ENCODE data around the gene EPN3. TPM values are rescaled to one million over a fixed set of nuclear protein-coding genes. Genes with fewer than 3 reads are reported as not detected.

The EPN3 gene
- polyA plus RNA-seq, 1 donor from 2014 or later, result not detected

- H3K79me2 ChIP-seq (replicated peaks; ENCODE audit: insufficient read depth, low read length), result no peaks in the 10 kb centered on the region
- no peaks in the 10 kb centered on the region for H4K20me1 ChIP-seq (ENCODE audit: insufficient read depth)
- no peaks in the 10 kb centered on the region for H3K9me2 ChIP-seq (ENCODE audit: insufficient read depth, low read length)
- H3K36me3 ChIP-seq (ENCODE audit: insufficient read depth, low read length), result no peaks in the 10 kb centered on the region
- H3K4me3 ChIP-seq (ENCODE audit: low read length), result no peak overlapping the region
- H3K27me3 ChIP-seq (ENCODE audit: insufficient read depth, low read depth, low read length), result no peaks in the 10 kb centered on the region
- no peak overlapping the region for H3K4me2 ChIP-seq (ENCODE audit: low read length)
- no peak for TF ChIP-seq RAD21 (conservative IDR thresholded peaks at IDR 0.05)
- TF ChIP-seq MXI1 (conservative IDR thresholded peaks at IDR 0.05; ENCODE audit: poor library complexity, severe bottlenecking), result no peak
- no peak for TF ChIP-seq CTCF (IDR thresholded peaks at IDR 0.05; ENCODE audit: poor library complexity, severe bottlenecking)
- TF ChIP-seq EZH2 (IDR thresholded peaks at IDR 0.05; ENCODE audit: borderline replicate concordance, insufficient read depth, low read length, poor library complexity, severe bottlenecking), result no peak
- TF ChIP-seq EP300 (conservative IDR thresholded peaks at IDR 0.05; ENCODE audit: poor library complexity, severe bottlenecking), result no peak
- TF ChIP-seq POLR2AphosphoS5 (IDR thresholded peaks at IDR 0.05), result no peak
- TF ChIP-seq TAF1 (IDR thresholded peaks at IDR 0.05; ENCODE audit: low read depth), result no peak
- no peak for TF ChIP-seq SMC3 (conservative IDR thresholded peaks at IDR 0.05; ENCODE audit: poor library complexity)
- TF ChIP-seq REST (IDR thresholded peaks at IDR 0.05; ENCODE audit: borderline replicate concordance), result no peak
- no peak overlapping the region for H3K9ac ChIP-seq (ENCODE audit: low read length)
- no peaks in the 10 kb centered on the region for H3K9me3 ChIP-seq (ENCODE audit: low read length)
- no peaks in the 10 kb centered on the region for H3F3A ChIP-seq (ENCODE audit: insufficient read depth, low read length, poor library complexity, severe bottlenecking)
- H2AFZ ChIP-seq (ENCODE audit: low read depth, low read length), result no peak overlapping the region
- no peak overlapping the region for H3K27ac ChIP-seq (ENCODE audit: low read length)
These were observed 37.2 kb upstream of the EPN3 start for GRCh38 chr17:50495217-50495823.

- Histone ChIP-seq H3K36me3 (ENCODE audit: insufficient read depth, low read length) (no peaks in the 10 kb centered on the region), H3K9me3 (ENCODE audit: low read length) (no peaks in the 10 kb centered on the region), H3K4me3 (ENCODE audit: low read length) (no peak overlapping the region), H3K27me3 (ENCODE audit: insufficient read depth, low read depth, low read length) (no peaks in the 10 kb centered on the region), H3K27ac (ENCODE audit: low read length) (no peak overlapping the region), H3K79me2 (replicated peaks; ENCODE audit: insufficient read depth, low read length) (no peaks in the 10 kb centered on the region), H3K9me2 (ENCODE audit: insufficient read depth, low read length) (no peaks in the 10 kb centered on the region), H3K9ac (ENCODE audit: low read length) (no peak overlapping the region), H2AFZ (ENCODE audit: low read depth, low read length) (no peak overlapping the region), H4K20me1 (ENCODE audit: insufficient read depth) (no peaks in the 10 kb centered on the region), H3K4me2 (ENCODE audit: low read length) (no peak overlapping the region), H3F3A (ENCODE audit: insufficient read depth, low read length, poor library complexity, severe bottlenecking) (no peaks in the 10 kb centered on the region)
- no peak for TF ChIP-seq RAD21 (conservative IDR thresholded peaks at IDR 0.05)
These were observed 36.6 kb upstream of the EPN3 start for GRCh38 chr17:50495918-50496317.
